GM10248 (cell line): Measurements from ENCODE around the gene RRP9.
"Not testable (repeated sequence)": the region's sequence is repeated elsewhere in the genome, so short reads cannot be mapped to it uniquely, and the experiment has no call there.

Experiments
- CTCF ChIA-PET: fragments of 300-600 bp; sonication (Branson Sonifier 250); formaldehyde crosslinking; extraction: SDS; loops from one replicate; lab custom pipeline; 2021; ENCODE audit warnings: antibody characterized with exemption; lab: Yijun Ruan, JAX
- POLR2A ChIA-PET: fragments of 350-650 bp; sonication (Branson Sonifier 250); formaldehyde crosslinking; extraction: SDS; loops from one replicate; lab custom pipeline; 2020; ENCODE audit warnings: antibody characterized with exemption; lab: Yijun Ruan, JAX
- DNase-seq: peaks from one replicate; pipeline ENCODE4 v3.0.0; 2012; ENCODE audit errors: extremely low spot score
- CTCF ChIP-seq: IDR thresholded peaks from 2 replicates; pipeline ENCODE4 v1.5.1; 2012; ENCODE audit warnings: mild to moderate bottlenecking, low read depth; ENCODE audit errors: extremely low read depth, missing control alignments, control extremely low read depth

Gene RRP9

GRCh38 chr3:51927061-51927977, 14.4 kb downstream of the RRP9 start:
- no peak for TF ChIP-seq CTCF
- POLR2A ChIA-PET, result no interaction called here
- CTCF ChIA-PET, result interaction anchor here (2.1 kb wide), 1 partner anchor 15 kb away, joined by 6 read pairs; the partner anchor contains the start of genes PARP3 and RRP9
- no peak for DNase-seq

DNA sequence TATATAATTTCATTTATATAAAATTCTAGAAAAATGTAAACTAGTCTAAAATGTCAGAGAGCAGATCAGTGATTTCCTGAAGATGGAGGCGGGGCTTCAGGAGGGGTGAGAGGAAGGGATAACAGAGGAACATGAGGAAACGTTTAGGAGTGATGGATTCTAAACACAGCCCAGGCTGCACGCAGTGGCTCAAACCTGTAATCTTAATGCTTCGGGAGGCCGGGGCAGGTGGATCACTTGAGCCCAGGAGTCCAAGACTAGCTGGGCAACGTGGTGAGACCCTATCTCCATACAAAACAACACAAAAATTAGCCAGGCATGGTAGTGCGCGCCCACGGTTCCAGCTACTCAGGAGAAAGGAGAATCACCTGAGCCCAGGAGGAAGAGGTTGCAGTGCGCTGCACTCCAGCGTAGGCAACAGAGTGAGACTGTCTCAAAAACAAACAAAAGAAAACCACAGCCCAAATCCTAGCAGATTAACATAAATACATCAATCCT, 20.6 kb downstream of the RRP9 start:
- no peak for TF ChIP-seq CTCF
- ChIA-PET CTCF (interaction anchor here (1.4 kb wide), 1 partner anchor 20 kb away, joined by 5 read pairs; the partner anchor contains the start of gene RRP9), POLR2A (interaction anchor here (0.5 to 0.7 kb wide), 2 partner anchors 15 to 972 kb away, joined by 3 to 5 read pairs; no protein-coding TSS in a partner anchor)
- no peak for DNase-seq

- TF ChIP-seq CTCF, result no peak
- DNase-seq, result no peak
- ChIA-PET CTCF (no interaction called here), POLR2A (no interaction called here)
These were observed 25.3 kb downstream of the RRP9 start for GRCh38 chr3:51916418-51916817.

GRCh38 chr3:51908026-51908425, 33.7 kb downstream of the RRP9 start:
- CTCF ChIA-PET, result no interaction called here
- DNase-seq, result no peak
- POLR2A ChIA-PET, result no interaction called here
- TF ChIP-seq CTCF, result no peak

DNA sequence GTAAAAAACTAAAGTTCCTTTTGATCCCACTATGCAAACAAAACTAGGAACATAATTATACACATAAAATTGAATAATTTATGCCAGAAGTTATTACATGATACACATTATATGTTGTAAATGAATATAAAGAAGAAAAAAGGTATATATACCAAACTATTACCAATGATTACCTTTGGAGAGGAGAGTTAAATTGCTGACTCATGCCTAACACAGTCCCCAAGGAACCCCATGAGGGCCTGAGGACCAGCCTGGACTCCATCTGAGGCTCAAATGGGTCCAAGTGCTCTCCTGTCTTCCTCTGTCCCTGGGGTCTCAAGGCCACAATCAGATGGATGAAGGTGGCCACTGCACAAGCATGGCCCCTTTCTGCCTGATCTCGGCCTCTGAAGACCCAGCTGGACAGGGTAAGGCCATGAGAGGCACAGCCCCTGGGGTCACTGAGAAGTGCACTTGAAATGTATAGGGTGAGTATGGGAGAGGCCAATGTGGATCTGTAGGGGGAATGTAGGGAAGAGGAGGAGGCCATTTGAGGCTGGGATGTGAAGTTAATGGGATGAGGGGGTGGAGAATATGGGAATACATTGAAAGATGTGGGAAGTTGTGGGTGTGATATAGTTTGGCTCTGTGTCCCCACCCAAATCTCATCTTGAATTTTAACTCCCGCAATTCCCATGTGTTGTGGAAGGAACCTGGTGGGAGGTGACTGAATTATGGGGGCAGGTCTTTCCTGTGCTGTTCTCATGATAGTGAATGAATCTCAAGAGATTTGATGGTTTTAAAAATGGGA, 37.5 kb downstream of the RRP9 start:
- CTCF ChIA-PET, result no interaction called here

GRCh38 chr3:51902361-51902760, 39.3 kb downstream of the RRP9 start:
- DNase-seq, CTCF ChIA-PET, POLR2A ChIA-PET: not testable (repeated sequence)

More for the DNA sequence above, 37.5 kb downstream of the RRP9 start:
- POLR2A ChIA-PET, result no interaction called here
- no peak for DNase-seq
- no peak for TF ChIP-seq CTCF

DNA sequence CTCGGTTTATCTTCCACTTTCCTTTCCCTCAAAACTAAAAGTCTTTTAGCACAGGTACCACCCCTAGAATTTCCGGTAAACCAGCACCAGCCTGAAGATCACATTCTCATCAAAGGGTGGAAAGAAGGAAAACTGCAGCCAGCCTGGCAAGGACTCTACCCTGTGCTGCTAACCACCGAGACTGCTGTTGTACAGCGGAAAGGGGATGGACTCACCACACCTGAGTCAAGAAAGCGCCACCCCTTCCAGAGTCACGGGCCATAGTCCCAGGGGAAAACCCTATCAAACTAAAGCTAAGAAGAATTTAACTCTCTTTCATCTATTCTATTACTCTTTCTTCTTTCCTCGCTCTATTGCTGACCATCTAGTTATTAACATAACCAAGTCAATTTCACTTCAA, 41.7 kb downstream of the RRP9 start:
- POLR2A ChIA-PET, DNase-seq: not testable (repeated sequence)
- CTCF ChIA-PET, result interaction anchor here (1.1 kb wide), 1 partner anchor 8 kb away, joined by 3 read pairs; no protein-coding TSS in a partner anchor
